HG02943 (cell line): ENCODE results near the gene GYS2.

ENCODE experiments used
- ATAC-seq: cut with Tn5 transposase; IDR thresholded peaks from one replicate; pipeline ENCODE4 v1.9.1; 2021; ENCODE audit warnings: mild to moderate bottlenecking, low read depth, moderate library complexity; ENCODE audit not compliant: unreplicated experiment

The GYS2 gene

DNA sequence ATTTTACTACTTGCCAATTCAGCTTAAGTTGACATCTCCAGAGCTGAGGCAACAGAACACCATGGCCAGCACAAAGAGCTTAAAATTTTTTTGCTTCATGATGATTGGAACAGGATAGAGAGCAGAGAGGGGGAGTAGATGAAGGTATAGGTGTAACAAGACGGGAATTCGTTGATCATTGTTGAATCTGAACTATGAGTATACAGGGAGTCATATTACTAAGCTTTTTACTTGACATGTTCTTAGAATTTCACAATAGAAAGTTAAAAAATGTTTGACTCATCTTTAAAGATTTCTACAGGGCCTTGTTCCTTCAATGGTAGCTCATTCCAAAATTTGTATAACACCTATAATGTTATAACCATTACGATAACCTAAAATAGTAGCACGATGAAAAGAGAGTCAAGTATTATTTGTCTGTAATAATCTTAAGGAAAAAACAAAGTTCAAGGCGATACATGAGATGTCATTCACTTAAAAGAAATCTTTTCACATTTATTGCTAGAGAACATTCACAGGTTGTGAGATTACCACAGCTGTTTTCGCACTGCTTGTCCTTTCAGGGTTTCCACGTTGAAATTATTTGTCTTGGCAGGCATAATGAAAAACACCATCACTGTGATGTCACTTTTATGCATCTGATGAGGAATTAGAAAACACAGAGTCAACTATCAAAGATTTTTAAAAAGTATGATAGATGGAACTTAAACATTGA, 44.6 kb downstream of the GYS2 start:
- no peak for ATAC-seq

- no peak for ATAC-seq
These were observed 46.5 kb downstream of the GYS2 start for GRCh38 chr12:21558100-21558679.

DNA sequence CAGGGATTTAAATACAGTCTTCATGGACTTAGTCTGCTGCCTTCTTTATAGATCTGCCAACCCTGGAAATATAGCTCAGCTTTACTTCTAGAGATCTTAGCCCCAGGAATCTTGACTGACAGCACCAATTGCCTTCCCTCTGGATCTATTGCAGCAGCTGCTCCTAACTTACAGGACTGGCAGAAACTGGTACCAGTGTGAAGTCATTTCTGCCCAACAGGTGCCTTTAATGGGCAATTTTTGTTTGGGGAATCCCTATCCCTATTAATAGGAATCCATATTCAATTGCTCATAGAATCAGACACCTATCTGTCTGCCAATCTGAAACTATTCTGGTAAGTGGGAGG, 51.3 kb downstream of the GYS2 start:
- ATAC-seq = no peak

DNA sequence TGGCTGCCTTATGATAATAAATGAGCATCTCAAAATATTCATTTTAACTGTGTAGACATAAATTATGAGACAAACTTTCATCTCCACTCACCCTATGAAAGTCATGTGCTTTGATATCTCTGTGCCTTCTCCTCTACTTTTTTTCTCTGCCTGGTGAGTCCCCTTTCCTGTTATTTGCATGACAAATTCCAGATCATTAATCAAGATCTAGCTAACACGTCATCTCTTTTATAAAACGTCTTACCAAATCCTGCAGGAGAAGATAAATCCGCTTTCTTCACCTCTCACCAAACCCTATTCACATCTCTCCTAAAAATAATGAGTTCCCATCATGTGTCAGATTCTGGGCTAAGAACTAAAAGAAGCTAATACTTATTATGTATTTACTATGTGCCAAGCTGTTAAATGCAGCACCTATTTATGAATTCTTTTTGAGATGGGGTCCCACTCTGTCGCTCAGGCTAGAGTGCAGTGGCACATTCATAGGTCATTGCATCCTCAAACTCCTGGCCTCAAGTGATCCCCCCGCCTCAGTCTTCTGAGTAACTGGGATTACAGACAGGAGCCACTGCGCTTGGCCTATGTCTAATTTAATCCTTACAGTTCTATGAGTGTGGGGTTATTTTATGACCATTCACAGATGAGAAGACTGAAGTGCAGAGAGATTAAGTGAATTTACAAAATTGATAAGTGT, 51.9 kb downstream of the GYS2 start:
- ATAC-seq = no peak

- no peak for ATAC-seq
These were observed 52.7 kb downstream of the GYS2 start for GRCh38 chr12:21551841-21552465.

DNA sequence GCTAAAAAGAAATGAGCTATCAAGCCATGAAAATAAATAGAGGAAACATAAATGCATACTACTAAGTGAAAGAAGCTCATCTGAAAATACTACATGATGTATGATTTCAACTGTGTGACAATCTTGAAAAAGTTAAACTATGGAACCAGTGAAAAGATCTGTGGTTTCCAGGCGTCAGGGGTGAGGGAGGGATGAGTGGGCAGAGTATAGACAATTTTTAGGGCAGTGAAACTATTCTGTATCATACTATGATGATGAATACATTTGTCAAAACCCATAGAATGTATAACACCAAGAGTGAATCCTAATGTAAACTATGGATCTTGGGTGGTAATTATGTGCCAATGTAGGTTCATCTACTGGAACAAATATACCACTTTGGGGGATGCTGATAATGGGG, 57.2 kb downstream of the GYS2 start:
- ATAC-seq = no peak

DNA sequence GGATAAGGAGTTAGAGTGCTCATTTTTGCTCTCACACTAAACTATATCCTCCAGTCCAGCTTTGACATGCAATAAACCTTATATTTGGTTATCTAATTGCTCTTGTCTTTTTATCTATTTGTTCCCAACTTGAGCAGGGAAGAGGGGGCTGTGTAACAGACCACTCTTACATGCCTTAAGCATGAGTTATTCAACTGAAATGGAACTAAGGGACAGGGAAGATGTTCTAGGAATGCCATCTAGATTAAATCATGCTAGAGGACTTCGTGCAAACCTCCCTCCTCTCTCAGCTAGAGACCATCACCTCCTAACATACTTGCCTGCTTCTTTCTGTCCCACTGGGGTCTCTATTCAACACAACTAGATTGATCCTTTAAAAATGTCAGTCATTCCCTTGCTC, 57.9 kb downstream of the GYS2 start:
- ATAC-seq = no peak

- ATAC-seq = no peak
These were observed 59.1 kb downstream of the GYS2 start for GRCh38 chr12:21545557-21545956.

DNA sequence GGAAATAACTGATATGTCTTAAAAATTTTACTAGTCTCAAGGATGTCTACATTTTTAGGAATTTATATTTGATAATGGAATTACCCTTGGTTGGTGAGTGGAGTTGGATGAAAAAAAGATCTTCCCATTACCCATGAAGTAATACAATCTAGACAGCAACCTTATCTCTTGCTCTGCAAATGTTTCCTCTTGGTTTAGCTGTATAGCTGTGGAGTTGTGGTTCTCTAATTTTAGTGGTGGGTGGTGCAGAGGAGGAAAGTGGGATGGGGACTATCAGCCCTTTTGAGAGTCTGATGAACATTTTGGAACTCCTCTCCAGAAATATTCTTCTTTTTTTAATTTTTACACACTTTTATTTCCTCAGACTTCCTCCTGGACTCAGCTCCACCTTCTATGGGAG, 61.5 kb downstream of the GYS2 start:
- no peak for ATAC-seq

GRCh38 chr12:21542403-21542802, 62.2 kb downstream of the GYS2 start:
- ATAC-seq = no peak

- ATAC-seq = no peak
These were observed 62.9 kb downstream of the GYS2 start for GRCh38 chr12:21541773-21542172.

DNA sequence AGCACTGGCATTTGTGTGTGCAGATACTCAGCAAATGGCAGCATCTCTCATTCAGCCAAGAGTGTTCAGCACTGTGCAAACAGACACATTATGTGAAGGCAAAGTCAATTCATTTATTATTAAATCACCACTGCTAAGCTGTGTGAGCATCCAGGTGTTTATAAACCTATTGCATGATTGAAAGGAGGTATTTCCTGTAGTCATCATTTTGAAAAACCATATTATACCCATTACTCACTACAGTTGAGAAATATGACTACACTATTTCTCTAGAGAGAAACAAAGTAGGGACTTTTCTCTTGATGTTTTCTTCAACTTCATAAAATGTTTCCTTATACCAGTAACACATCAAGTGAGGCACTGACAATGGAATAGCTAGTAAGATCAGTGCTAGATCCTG, 64.8 kb downstream of the GYS2 start:
- ATAC-seq = no peak

- no peak for ATAC-seq
These were observed 66.5 kb downstream of the GYS2 start for GRCh38 chr12:21538061-21538653.

GRCh38 chr12:21529456-21529855, 75.2 kb downstream of the GYS2 start:
- no peak for ATAC-seq

DNA sequence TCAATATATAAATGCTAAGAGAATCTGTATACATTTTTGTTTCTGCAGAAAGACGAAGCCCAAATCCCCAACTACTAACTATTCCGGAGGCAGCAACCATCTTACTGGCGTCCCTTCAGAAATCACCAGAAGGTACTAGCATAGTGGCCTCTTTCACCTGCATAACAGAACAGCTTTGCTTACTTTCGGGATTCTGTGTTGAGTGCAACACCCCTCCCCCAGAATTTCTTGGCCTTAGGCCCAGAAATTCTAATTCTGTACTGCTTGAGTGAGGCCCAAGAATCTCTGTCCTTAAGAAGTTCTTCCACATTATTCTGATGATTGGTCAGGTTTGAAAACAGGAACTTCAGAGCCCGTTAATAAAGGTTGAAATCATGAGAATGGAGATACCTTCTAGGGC, 75.7 kb downstream of the GYS2 start:
- ATAC-seq = no peak

DNA sequence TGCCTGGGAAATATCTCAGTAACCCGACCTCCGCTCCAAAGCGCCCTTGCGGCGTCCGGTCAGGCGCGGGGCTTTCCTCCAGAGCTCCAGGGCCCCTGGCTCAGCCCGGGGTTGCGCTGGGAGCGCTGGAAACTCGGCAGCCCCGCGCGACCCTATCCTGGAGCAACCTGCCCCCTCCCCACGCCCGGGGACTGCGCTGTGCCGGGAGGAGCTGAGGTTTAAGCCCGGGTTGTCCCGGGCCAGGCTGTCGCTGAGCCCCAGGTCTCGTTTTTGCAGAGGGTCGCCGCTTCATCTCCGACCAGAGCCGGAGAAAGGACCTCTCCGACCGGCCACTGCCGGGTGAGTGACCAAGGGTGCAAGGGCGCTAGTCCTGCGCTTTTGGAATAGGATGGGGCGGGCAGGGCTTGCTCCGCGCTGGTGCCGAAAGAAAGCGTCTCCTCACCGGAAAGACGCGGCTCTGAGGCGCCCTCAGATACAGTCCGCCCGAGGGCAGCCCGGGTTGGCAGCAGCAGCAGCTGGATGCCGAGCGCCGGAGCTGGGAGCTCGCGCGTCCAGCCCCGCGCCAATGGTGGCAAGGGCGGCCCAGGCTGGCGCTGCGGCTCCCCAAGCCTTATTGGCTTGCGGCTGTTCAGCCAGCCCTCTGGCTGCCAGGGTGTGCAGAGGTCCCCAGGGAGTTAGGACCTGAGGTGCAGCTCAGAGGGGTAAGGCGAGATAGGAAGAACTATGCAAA, 77.0 kb downstream of the GYS2 start:
- ATAC-seq = peak; percentile 96

DNA sequence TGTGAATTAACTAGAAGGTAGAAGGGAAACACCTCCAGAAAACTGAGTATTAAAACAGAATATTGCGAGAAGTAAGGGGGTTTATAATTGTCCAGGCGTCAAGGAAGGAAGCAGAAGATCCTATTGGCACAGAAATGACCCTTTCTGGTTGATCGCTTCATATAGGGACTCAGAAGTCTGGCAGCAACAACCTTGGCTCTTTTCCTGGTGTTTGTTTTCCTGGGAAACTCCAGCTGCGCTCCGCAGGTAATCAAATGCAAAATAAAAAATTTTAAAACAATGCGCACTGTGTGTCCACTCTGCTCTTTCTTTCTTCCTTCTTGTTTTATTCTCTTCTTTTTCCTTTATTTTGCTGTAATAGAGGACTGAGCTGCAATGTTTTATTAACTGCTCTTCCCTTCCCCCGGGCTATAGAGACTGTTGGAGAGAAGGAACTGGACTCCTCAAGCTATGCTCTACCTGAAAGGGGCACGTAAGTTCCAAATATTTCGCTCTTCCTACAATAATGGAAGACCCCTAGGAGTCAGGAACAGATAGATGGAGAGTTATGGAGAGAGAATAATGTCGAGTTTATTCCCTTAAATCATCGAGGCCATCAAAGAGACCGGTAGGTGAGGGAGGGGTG, 77.8 kb downstream of the GYS2 start:
- ATAC-seq = no peak

DNA sequence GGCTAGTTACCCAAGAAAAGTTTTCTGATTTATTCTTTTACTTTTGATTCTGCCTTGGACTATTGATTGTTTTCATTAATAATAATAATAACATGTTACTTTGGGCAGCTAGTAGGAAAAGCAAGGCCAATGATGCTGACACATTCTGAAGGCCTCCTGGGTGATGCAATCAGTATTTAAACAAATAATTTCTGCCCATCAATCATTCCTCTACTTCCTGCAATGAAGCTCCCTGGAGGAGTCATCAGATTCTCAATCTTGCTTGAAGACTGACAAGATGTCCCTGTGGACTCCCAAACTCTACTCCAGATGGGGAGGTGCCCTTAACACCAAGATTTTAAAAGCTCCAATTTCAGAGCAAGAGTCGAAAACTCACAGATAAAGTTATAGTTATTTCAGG, 78.6 kb downstream of the GYS2 start, which contains the start of gene SPX:
Gene SPX, plus strand, starts transcription at position 244 of the 400 bp plus-strand sequence. CDS start 177 bp downstream, outside the sequence.
- no peak for ATAC-seq

DNA sequence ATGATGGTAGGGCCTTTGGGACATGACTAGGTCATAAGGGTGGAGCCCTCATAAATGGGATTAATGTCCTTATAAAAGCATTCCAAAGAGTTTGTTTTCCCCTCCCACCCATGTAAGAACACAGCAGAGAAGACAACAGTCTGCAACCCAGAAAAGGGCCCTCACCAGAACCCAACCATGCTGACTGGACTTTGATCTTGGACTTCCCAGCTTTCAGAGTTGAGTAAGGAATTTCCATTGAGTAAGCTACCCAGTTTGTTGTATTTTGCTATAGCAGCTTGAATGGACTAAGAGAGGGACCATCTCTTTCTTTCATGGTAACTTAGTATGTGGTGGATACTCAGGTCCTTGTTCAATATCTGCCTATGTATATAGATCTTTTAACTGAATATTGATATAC, 81.5 kb downstream of the GYS2 start:
- ATAC-seq = no peak

GRCh38 chr12:21521541-21521940, 83.1 kb downstream of the GYS2 start:
- ATAC-seq = no peak
